Smooth muscle cell (in vitro differentiated cells): ENCODE results near the gene SCD5. TPM values are rescaled to one million over a fixed set of nuclear protein-coding genes. Genes with fewer than 3 reads are reported as not detected.

Experiments
- DNase-seq: peaks from one replicate; lab custom pipeline; 2025; ENCODE audit not compliant: unreplicated experiment; lab: John Stamatoyannopoulos, UW
- H2AFZ ChIP-seq: fragments of 200-600 bp; sonication (generic); 2 replicates; pipeline ENCODE4 v1.6.0; 2016; ENCODE audit warnings: antibody characterized with exemption, low read depth, mild to moderate bottlenecking
- H3F3A ChIP-seq: fragments of 200-600 bp; sonication (generic); 2 replicates; pipeline ENCODE4 v1.6.0; 2017; ENCODE audit warnings: antibody characterized with exemption, low read depth
- H3K27ac ChIP-seq: fragments of 200-600 bp; sonication (generic); 2 replicates; pipeline ENCODE4 v1.5.1; 2016; ENCODE audit warnings: low read depth, mild to moderate bottlenecking
- H3K27me3 ChIP-seq: fragments of 200-600 bp; sonication (generic); 2 replicates; pipeline ENCODE4 v1.6.1; 2016; ENCODE audit warnings: low read depth, mild to moderate bottlenecking
- H3K36me3 ChIP-seq: fragments of 200-600 bp; sonication (generic); 2 replicates; pipeline ENCODE4 v1.5.1; 2016; ENCODE audit warnings: low read depth
- H3K4me1 ChIP-seq: fragments of 200-600 bp; sonication (generic); 2 replicates; pipeline ENCODE4 v1.5.1; 2016; ENCODE audit warnings: low read depth
- H3K4me2 ChIP-seq: fragments of 200-600 bp; sonication (generic); 2 replicates; pipeline ENCODE4 v1.6.0; 2016; ENCODE audit warnings: mild to moderate bottlenecking
- H3K4me3 ChIP-seq: fragments of 200-600 bp; sonication (generic); 2 replicates; pipeline ENCODE4 v1.5.1; 2016; ENCODE audit warnings: mild to moderate bottlenecking
- H3K79me2 ChIP-seq: fragments of 200-600 bp; sonication (generic); 2 replicates; pipeline ENCODE4 v1.6.0; 2016; ENCODE audit warnings: low read depth, mild to moderate bottlenecking
- H3K9ac ChIP-seq: fragments of 200-600 bp; sonication (generic); 2 replicates; pipeline ENCODE4 v1.6.0; 2016; ENCODE audit warnings: low read depth
- H3K9me3 ChIP-seq: fragments of 200-600 bp; sonication (generic); replicated peaks from 2 replicates; pipeline ENCODE4 v1.5.1; 2016; ENCODE audit warnings: low read depth
- H4K20me1 ChIP-seq: fragments of 200-600 bp; sonication (generic); 2 replicates; pipeline ENCODE4 v1.6.0; 2016; ENCODE audit warnings: low read depth
- WGBS: methylation state at CpG from one replicate; pipeline ENCODE4 v1.1.7; 2016; ENCODE audit warnings: low lambda C conversion rate; 5-methylcytosine and 5-hydroxymethylcytosine counted together
- polyA plus RNA-seq: library from polyadenylated mRNA; unstranded; fragments of >200 nt; fragmentation: Nextera tagmentation; extraction: Ambion mirVana; gene quantifications from 2 replicates; pipeline ENCODE4 v1.2.1, GENCODE V29; 2016
- total RNA-seq: library from RNA; depleted of rRNA; stranded (reverse); fragments of >200 nt; gene quantifications from 2 replicates; pipeline ENCODE4 v1.2.3, GENCODE V29; 2014
- TF ChIP-seq, protein P1 (sequence below): fragments of 200-600 bp; sonication (generic); IDR thresholded peaks from 2 replicates; pipeline ENCODE4 v1.5.1; 2017; ENCODE audit warnings: borderline replicate concordance, mild to moderate bottlenecking, antibody characterized with exemption; ENCODE audit not compliant: insufficient read depth, poor library complexity, severe bottlenecking

Gene SCD5
- total and polyA plus RNA-seq, 2 experiments from 2014 or later: 9.2 to 24.3 TPM

DNA sequence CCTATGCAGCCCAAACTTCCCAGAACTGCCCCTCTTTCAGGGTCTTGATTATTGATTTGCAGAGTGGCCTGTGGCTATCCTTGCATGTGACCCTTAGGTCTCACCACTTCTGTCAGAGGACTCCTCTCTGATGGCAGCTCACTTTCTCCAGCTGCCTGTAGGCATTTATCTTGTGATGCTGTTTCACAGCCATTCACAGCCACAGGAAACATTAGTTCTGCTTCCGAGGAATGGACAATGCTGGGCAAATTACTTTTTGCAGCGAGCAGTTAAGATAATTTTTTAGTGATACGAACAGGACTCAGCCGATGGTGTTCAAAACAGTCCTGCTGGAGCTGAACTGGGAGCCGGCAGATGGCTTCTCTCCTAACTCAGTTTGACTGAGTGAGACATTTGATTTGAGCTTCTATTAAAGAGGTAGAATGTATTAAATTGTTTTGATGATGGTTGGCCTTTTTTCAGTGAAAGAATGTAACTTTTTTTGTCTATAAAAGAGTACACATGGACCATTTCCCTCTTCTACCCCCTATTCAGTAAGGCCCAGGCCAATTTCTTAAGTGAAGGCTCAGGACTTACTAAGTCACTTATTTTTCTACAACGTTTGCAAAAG, 178.4 kb downstream of the SCD5 start:
- Histone ChIP-seq H3K9me3 (no peaks in the 10 kb centered on the region), H3K9ac (no peak overlapping the region), H3K4me3 (no peak overlapping the region), H3K27ac (no peak overlapping the region), H3K36me3 (no peaks in the 10 kb centered on the region), H3F3A (no peaks in the 10 kb centered on the region), H3K4me1 (peaks cover 20% of the 10 kb centered on the region), H2AFZ (no peak overlapping the region), H3K4me2 (no peak overlapping the region), H3K79me2 (no peaks in the 10 kb centered on the region), H4K20me1 (no peaks in the 10 kb centered on the region), H3K27me3 (peaks cover 7% of the 10 kb centered on the region)
- WGBS: 66% methylated on average over 6 of the region's 6 CpGs
- DNase-seq: no peak
- TF ChIP-seq, protein P1, sequence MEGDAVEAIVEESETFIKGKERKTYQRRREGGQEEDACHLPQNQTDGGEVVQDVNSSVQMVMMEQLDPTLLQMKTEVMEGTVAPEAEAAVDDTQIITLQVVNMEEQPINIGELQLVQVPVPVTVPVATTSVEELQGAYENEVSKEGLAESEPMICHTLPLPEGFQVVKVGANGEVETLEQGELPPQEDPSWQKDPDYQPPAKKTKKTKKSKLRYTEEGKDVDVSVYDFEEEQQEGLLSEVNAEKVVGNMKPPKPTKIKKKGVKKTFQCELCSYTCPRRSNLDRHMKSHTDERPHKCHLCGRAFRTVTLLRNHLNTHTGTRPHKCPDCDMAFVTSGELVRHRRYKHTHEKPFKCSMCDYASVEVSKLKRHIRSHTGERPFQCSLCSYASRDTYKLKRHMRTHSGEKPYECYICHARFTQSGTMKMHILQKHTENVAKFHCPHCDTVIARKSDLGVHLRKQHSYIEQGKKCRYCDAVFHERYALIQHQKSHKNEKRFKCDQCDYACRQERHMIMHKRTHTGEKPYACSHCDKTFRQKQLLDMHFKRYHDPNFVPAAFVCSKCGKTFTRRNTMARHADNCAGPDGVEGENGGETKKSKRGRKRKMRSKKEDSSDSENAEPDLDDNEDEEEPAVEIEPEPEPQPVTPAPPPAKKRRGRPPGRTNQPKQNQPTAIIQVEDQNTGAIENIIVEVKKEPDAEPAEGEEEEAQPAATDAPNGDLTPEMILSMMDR: no peak

- H3K36me3 ChIP-seq: no peaks in the 10 kb centered on the region
- WGBS: 23% methylated on average over 2 of the region's 2 CpGs
- no peaks in the 10 kb centered on the region for H3K79me2 ChIP-seq
- H3K4me2 ChIP-seq: no peak overlapping the region
- H3K9me3 ChIP-seq: no peaks in the 10 kb centered on the region
- no peaks in the 10 kb centered on the region for H4K20me1 ChIP-seq
- TF ChIP-seq, protein P1: no peak
- no peak overlapping the region for H2AFZ ChIP-seq
- H3F3A ChIP-seq: no peaks in the 10 kb centered on the region
- H3K9ac ChIP-seq: no peak overlapping the region
- H3K27ac ChIP-seq: no peak overlapping the region
- no peak overlapping the region for H3K4me3 ChIP-seq
- no peak for DNase-seq
- peaks cover 7% of the 10 kb centered on the region for H3K27me3 ChIP-seq
- H3K4me1 ChIP-seq: peaks cover 20% of the 10 kb centered on the region
These were observed 180.4 kb downstream of the SCD5 start for GRCh38 chr4:82618103-82618720.

DNA sequence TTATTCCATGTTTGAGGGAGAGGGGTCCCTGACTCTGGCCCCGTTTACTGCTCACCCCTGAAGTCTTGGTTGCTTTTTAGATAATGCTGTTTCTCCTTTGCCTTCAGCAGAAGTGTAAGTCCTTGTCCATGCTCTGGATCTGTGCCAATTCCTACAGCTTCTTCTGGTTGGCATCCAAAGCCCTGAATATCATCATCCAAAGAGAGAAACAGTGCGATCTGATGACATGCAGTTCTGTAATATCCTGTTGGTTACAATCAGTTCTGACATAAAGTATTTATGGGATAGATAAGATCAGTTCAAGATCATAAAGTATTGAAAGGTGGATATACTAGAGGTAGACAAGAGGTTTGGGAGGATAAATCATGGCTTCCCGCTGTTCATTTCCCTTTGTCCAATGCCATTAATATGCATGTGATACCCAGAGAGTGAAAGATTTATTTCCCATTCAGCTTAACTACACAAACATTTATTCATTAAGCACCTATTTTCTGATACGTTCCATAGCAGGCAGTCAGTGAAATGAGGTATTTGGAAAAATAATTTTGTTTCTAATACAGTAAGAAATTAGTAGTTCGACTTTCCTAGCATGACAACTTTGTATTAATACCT, 183.7 kb downstream of the SCD5 start:
- Histone ChIP-seq H3K4me3 (no peak overlapping the region), H2AFZ (no peak overlapping the region), H3K9me3 (no peaks in the 10 kb centered on the region), H3K27me3 (peaks cover 7% of the 10 kb centered on the region), H3K4me2 (no peak overlapping the region), H3K79me2 (no peaks in the 10 kb centered on the region), H3F3A (no peaks in the 10 kb centered on the region), H3K4me1 (peaks cover 8% of the 10 kb centered on the region), H3K27ac (no peak overlapping the region), H3K36me3 (no peaks in the 10 kb centered on the region), H3K9ac (no peak overlapping the region), H4K20me1 (no peaks in the 10 kb centered on the region)
- TF ChIP-seq, protein P1: no peak
- 93% methylated on average over 5 of the region's 5 CpGs for WGBS
- DNase-seq: no peak
